Activated CD4-positive, alpha-beta T cell treated with anti-CD3 and anti-CD28 coated beads for 48 hours (primary cell): ENCODE data around the gene NXPH3.
"Not testable (repeated sequence)": the region's sequence is repeated elsewhere in the genome, so short reads cannot be mapped to it uniquely, and the experiment has no call there.

Experiments
- DNase-seq: peaks from one replicate; pipeline ENCODE4 v3.0.0-alpha.2; 2020

The NXPH3 gene

GRCh38 chr17:49575679-49576087 is at the start of gene NXPH3:
Gene NXPH3, plus strand, starts transcription at chr17:49575871. Its CDS starts 349 bp downstream, at chr17:49576220.
- peak; percentile 82 for DNase-seq

GRCh38 chr17:49527927-49528651 is 47.6 kb upstream of the NXPH3 start:
- no peak for DNase-seq

GRCh38 chr17:49528966-49529365 is 46.7 kb upstream of the NXPH3 start:
- DNase-seq = no peak

- no peak for DNase-seq
Observed at GRCh38 chr17:49530118-49530517, 45.6 kb upstream of the NXPH3 start.

- no peak for DNase-seq
Observed at GRCh38 chr17:49543860-49544259, 31.8 kb upstream of the NXPH3 start.

GRCh38 chr17:49545007-49545660 is 30.5 kb upstream of the NXPH3 start:
- no peak for DNase-seq

GRCh38 chr17:49545806-49546545 is 29.7 kb upstream of the NXPH3 start:
- no peak for DNase-seq

GRCh38 chr17:49546546-49547535 is 28.8 kb upstream of the NXPH3 start:
- no peak for DNase-seq

- DNase-seq = no peak
Observed at GRCh38 chr17:49547566-49547965, 28.1 kb upstream of the NXPH3 start.

GRCh38 chr17:49548051-49548505 is 27.6 kb upstream of the NXPH3 start:
- no peak for DNase-seq

- no peak for DNase-seq
Observed at GRCh38 chr17:49548506-49549310, 27.0 kb upstream of the NXPH3 start.

GRCh38 chr17:49549311-49549605 is 26.4 kb upstream of the NXPH3 start:
- DNase-seq = no peak

- DNase-seq = no peak
Observed at GRCh38 chr17:49549691-49550678, 25.7 kb upstream of the NXPH3 start.

GRCh38 chr17:49550764-49551163 is 24.9 kb upstream of the NXPH3 start:
- not testable (repeated sequence) for DNase-seq

- no peak for DNase-seq
Observed at GRCh38 chr17:49551221-49552069, 24.2 kb upstream of the NXPH3 start.

- no peak for DNase-seq
Observed at GRCh38 chr17:49552070-49552751, 23.5 kb upstream of the NXPH3 start.

GRCh38 chr17:49553676-49554335 is 21.9 kb upstream of the NXPH3 start:
- DNase-seq = no peak
